SU-DHL-6 (cell line): ENCODE data around the gene TNS3.

Experiments
- H2AFZ ChIP-seq: fragments of 200-600 bp; sonication (generic); 2 replicates; pipeline ENCODE4 v1.6.1; 2014; ENCODE audit warnings: low read depth, mild to moderate bottlenecking, moderate library complexity, mixed read lengths, antibody characterized with exemption, low read length; ENCODE audit not compliant: severe bottlenecking
- H3F3A ChIP-seq: fragments of 200-600 bp; shearing (Covaris generic); 2 replicates; pipeline ENCODE4 v1.6.0; 2016; ENCODE audit warnings: antibody characterized with exemption, mild to moderate bottlenecking; ENCODE audit not compliant: insufficient read depth
- H3K27ac ChIP-seq: fragments of 200-600 bp; sonication (generic); 2 replicates; pipeline ENCODE4 v1.5.1; 2016; ENCODE audit warnings: low read depth, mild to moderate bottlenecking, low read length, moderate library complexity, mixed read lengths
- H3K27me3 ChIP-seq: fragments of 200-600 bp; sonication (generic), shearing (Covaris generic); 2 replicates; pipeline ENCODE4 v1.6.0; 2014; ENCODE audit warnings: mild to moderate bottlenecking, low read length
- H3K36me3 ChIP-seq: fragments of 200-600 bp; sonication (generic); 2 replicates; pipeline ENCODE4 v1.6.1; 2014; ENCODE audit warnings: mild to moderate bottlenecking, low read length, mixed read lengths
- H3K4me2 ChIP-seq: fragments of 300-600, 200-600 bp; shearing (Covaris generic), sonication (generic); 2 replicates; pipeline ENCODE4 v1.6.0; 2014; ENCODE audit warnings: low read length, low read depth, mild to moderate bottlenecking; ENCODE audit not compliant: poor library complexity, severe bottlenecking
- H3K4me3 ChIP-seq: fragments of 200-600 bp; sonication (generic); 2 replicates; pipeline ENCODE4 v1.5.1; 2014; ENCODE audit warnings: antibody characterized with exemption, low read length, mild to moderate bottlenecking, mixed read lengths; ENCODE audit not compliant: insufficient read depth, poor library complexity, severe bottlenecking
- H3K79me2 ChIP-seq: fragments of 200-600 bp; sonication (generic); 2 replicates; pipeline ENCODE4 v1.6.1; 2014; ENCODE audit warnings: mild to moderate bottlenecking, low read length, moderate library complexity; ENCODE audit not compliant: insufficient read depth
- H3K9ac ChIP-seq: fragments of 200-600 bp; sonication (generic); 2 replicates; pipeline ENCODE4 v1.7.0; 2014; ENCODE audit warnings: mild to moderate bottlenecking, low read length
- H3K9me2 ChIP-seq: fragments of 200-600 bp; sonication (generic); replicated peaks from 2 replicates; pipeline ENCODE4 v1.6.1; 2014; ENCODE audit warnings: low read length; ENCODE audit not compliant: insufficient read depth
- H3K9me3 ChIP-seq: fragments of 200-600 bp; sonication (generic); 2 replicates; pipeline ENCODE4 v1.6.1; 2014; ENCODE audit warnings: low read length, mixed read lengths; ENCODE audit not compliant: insufficient read depth
- H4K20me1 ChIP-seq: fragments of 200-600 bp; sonication (generic); 2 replicates; pipeline ENCODE4 v1.6.1; 2014; ENCODE audit warnings: low read depth, mild to moderate bottlenecking, antibody characterized with exemption, low read length, moderate library complexity, mixed read lengths
- CTCF ChIP-seq: fragments of 200-600 bp; sonication (generic); IDR thresholded peaks from one replicate; pipeline ENCODE4 v1.5.1; 2017; ENCODE audit warnings: antibody characterized with exemption, mild to moderate bottlenecking, low read length, moderate library complexity; ENCODE audit not compliant: insufficient read depth, poor library complexity, severe bottlenecking
- EZH2phosphoT487 ChIP-seq: fragments of 200-600 bp; sonication (generic), shearing (Covaris generic); conservative IDR thresholded peaks from 2 replicates; pipeline ENCODE4 v1.6.1; 2018; ENCODE audit warnings: mild to moderate bottlenecking, antibody characterized with exemption, low read length, moderate library complexity, mixed read lengths

Gene TNS3

GRCh38 chr7:47534322-47535034, 47.4 kb downstream of the TNS3 start:
- TF ChIP-seq EZH2phosphoT487, result no peak
- no peak for TF ChIP-seq CTCF
- no peaks in the 10 kb centered on the region for H4K20me1 ChIP-seq
- no peak overlapping the region for H3K9ac ChIP-seq
- no peak overlapping the region for H3K27ac ChIP-seq
- no peak overlapping the region for H3K4me2 ChIP-seq
- no peaks in the 10 kb centered on the region for H3K9me2 ChIP-seq
- H3F3A ChIP-seq, result no peaks in the 10 kb centered on the region
- no peaks in the 10 kb centered on the region for H3K36me3 ChIP-seq
- H3K4me3 ChIP-seq, result no peak overlapping the region
- no peaks in the 10 kb centered on the region for H3K9me3 ChIP-seq
- peaks cover 72% of the 10 kb centered on the region for H3K79me2 ChIP-seq
- no peaks in the 10 kb centered on the region for H3K27me3 ChIP-seq
- no peak overlapping the region for H2AFZ ChIP-seq

GRCh38 chr7:47531584-47532492, 50.1 kb downstream of the TNS3 start:
- Histone ChIP-seq H3K4me3 (no peak overlapping the region), H3K4me2 (no peak overlapping the region), H3K36me3 (no peaks in the 10 kb centered on the region), H2AFZ (no peak overlapping the region), H3K9me2 (no peaks in the 10 kb centered on the region), H3K9ac (no peak overlapping the region), H3K79me2 (peaks cover 54% of the 10 kb centered on the region), H4K20me1 (no peaks in the 10 kb centered on the region), H3F3A (no peaks in the 10 kb centered on the region), H3K27me3 (no peaks in the 10 kb centered on the region), H3K9me3 (no peaks in the 10 kb centered on the region), H3K27ac (no peak overlapping the region)
- TF ChIP-seq EZH2phosphoT487 (no peak), CTCF (no peak)

GRCh38 chr7:47529826-47530555, 51.9 kb downstream of the TNS3 start:
- no peaks in the 10 kb centered on the region for H3K27me3 ChIP-seq
- H3K9me2 ChIP-seq, result no peaks in the 10 kb centered on the region
- no peak overlapping the region for H3K4me2 ChIP-seq
- no peak overlapping the region for H3K9ac ChIP-seq
- no peaks in the 10 kb centered on the region for H4K20me1 ChIP-seq
- H3K9me3 ChIP-seq, result no peaks in the 10 kb centered on the region
- H3K4me3 ChIP-seq, result no peak overlapping the region
- H3K36me3 ChIP-seq, result no peaks in the 10 kb centered on the region
- no peak overlapping the region for H2AFZ ChIP-seq
- H3F3A ChIP-seq, result no peaks in the 10 kb centered on the region
- H3K79me2 ChIP-seq, result peaks cover 37% of the 10 kb centered on the region; the same call in 1 of the 2 replicates
- no peak overlapping the region for H3K27ac ChIP-seq
- TF ChIP-seq CTCF (no peak), EZH2phosphoT487 (no peak)
